ENCODE data around the gene HFE. TPM values are rescaled to one million over a fixed set of nuclear protein-coding genes. Genes with fewer than 3 reads are reported as not detected.

Gene HFE
- total and polyA plus RNA-seq, 2 of the 13 experiments (the other 11 are each of a cell fraction or from before 2014, with no cell fraction given): 3.7 to 6.3 TPM

GRCh38 chr6:26055719-26056582, 31.3 kb upstream of the HFE start (continued):
- TF ChIP-seq, protein P1, sequence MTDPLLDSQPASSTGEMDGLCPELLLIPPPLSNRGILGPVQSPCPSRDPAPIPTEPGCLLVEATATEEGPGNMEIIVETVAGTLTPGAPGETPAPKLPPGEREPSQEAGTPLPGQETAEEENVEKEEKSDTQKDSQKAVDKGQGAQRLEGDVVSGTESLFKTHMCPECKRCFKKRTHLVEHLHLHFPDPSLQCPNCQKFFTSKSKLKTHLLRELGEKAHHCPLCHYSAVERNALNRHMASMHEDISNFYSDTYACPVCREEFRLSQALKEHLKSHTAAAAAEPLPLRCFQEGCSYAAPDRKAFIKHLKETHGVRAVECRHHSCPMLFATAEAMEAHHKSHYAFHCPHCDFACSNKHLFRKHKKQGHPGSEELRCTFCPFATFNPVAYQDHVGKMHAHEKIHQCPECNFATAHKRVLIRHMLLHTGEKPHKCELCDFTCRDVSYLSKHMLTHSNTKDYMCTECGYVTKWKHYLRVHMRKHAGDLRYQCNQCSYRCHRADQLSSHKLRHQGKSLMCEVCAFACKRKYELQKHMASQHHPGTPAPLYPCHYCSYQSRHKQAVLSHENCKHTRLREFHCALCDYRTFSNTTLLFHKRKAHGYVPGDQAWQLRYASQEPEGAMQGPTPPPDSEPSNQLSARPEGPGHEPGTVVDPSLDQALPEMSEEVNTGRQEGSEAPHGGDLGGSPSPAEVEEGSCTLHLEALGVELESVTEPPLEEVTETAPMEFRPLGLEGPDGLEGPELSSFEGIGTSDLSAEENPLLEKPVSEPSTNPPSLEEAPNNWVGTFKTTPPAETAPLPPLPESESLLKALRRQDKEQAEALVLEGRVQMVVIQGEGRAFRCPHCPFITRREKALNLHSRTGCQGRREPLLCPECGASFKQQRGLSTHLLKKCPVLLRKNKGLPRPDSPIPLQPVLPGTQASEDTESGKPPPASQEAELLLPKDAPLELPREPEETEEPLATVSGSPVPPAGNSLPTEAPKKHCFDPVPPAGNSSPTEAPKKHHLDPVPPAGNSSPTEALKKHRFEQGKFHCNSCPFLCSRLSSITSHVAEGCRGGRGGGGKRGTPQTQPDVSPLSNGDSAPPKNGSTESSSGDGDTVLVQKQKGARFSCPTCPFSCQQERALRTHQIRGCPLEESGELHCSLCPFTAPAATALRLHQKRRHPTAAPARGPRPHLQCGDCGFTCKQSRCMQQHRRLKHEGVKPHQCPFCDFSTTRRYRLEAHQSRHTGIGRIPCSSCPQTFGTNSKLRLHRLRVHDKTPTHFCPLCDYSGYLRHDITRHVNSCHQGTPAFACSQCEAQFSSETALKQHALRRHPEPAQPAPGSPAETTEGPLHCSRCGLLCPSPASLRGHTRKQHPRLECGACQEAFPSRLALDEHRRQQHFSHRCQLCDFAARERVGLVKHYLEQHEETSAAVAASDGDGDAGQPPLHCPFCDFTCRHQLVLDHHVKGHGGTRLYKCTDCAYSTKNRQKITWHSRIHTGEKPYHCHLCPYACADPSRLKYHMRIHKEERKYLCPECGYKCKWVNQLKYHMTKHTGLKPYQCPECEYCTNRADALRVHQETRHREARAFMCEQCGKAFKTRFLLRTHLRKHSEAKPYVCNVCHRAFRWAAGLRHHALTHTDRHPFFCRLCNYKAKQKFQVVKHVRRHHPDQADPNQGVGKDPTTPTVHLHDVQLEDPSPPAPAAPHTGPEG (CRISPR knock-in tag; IDR thresholded peaks at IDR 0.05): peak; percentile 36
- TF ChIP-seq SIN3B (IDR thresholded peaks at IDR 0.05; ENCODE audit: low read length) (peak; percentile 70; the same call in 1 of the 2 replicates), TCF12 (IDR thresholded peaks at IDR 0.05) (no peak), TCF12 (CRISPR knock-in tag; IDR thresholded peaks at IDR 0.05) (no peak), ZNF746 (CRISPR knock-in tag; IDR thresholded peaks at IDR 0.05) (peak; percentile 63), TBX2 (CRISPR knock-in tag; IDR thresholded peaks at IDR 0.05; ENCODE audit: borderline replicate concordance) (peak; percentile 58; the same call in 1 of the 2 replicates), ZNF816 (CRISPR knock-in tag; IDR thresholded peaks at IDR 0.05; ENCODE audit: borderline replicate concordance) (no peak), ZNF235 (CRISPR knock-in tag; IDR thresholded peaks at IDR 0.05; ENCODE audit: borderline replicate concordance) (no peak; the same call in 1 of the 2 replicates), DR1 (CRISPR knock-in tag; IDR thresholded peaks at IDR 0.05) (peak; percentile 90), NR2F2 (IDR thresholded peaks at IDR 0.05; ENCODE audit: borderline replicate concordance, low read depth) (peak; percentile 71; the same call in 1 of the 2 replicates), KLF6 (CRISPR knock-in tag; IDR thresholded peaks at IDR 0.05) (no peak; the same call in 1 of the 2 replicates), ZNF367 (CRISPR knock-in tag; IDR thresholded peaks at IDR 0.05; ENCODE audit: borderline replicate concordance) (peak; percentile 92; the same call in 1 of the 2 replicates), ZNF329 (CRISPR knock-in tag; IDR thresholded peaks at IDR 0.05; ENCODE audit: low read depth) (peak; percentile 83), YEATS4 (CRISPR knock-in tag; IDR thresholded peaks at IDR 0.05; ENCODE audit: borderline replicate concordance) (0 out of 2 replicates have a peak, but pooled peaks have one; percentile 61), MXD3 (CRISPR knock-in tag; IDR thresholded peaks at IDR 0.05) (peak; percentile 78)
- TF ChIP-seq, protein P2, sequence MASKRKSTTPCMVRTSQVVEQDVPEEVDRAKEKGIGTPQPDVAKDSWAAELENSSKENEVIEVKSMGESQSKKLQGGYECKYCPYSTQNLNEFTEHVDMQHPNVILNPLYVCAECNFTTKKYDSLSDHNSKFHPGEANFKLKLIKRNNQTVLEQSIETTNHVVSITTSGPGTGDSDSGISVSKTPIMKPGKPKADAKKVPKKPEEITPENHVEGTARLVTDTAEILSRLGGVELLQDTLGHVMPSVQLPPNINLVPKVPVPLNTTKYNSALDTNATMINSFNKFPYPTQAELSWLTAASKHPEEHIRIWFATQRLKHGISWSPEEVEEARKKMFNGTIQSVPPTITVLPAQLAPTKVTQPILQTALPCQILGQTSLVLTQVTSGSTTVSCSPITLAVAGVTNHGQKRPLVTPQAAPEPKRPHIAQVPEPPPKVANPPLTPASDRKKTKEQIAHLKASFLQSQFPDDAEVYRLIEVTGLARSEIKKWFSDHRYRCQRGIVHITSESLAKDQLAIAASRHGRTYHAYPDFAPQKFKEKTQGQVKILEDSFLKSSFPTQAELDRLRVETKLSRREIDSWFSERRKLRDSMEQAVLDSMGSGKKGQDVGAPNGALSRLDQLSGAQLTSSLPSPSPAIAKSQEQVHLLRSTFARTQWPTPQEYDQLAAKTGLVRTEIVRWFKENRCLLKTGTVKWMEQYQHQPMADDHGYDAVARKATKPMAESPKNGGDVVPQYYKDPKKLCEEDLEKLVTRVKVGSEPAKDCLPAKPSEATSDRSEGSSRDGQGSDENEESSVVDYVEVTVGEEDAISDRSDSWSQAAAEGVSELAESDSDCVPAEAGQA (IDR thresholded peaks at IDR 0.05; ENCODE audit: low read depth): peak; percentile 58; the same call in 1 of the 2 replicates
- TF ChIP-seq, protein P2 (CRISPR knock-in tag; IDR thresholded peaks at IDR 0.05; ENCODE audit: borderline replicate concordance): no peak; the same call in 1 of the 2 replicates
